Muscle of leg (tissue), 16 donors: ENCODE measurements around the gene SPTA1. TPM values are rescaled to one million over a fixed set of nuclear protein-coding genes. Genes with fewer than 3 reads are reported as not detected.

Experiments used
- DNase-seq: peaks from one replicate; pipeline ENCODE4 v3.0.0; 2013
- H3K27ac ChIP-seq: one replicate; pipeline ENCODE4 v1.5.1; 2013; ENCODE audit warnings: mild to moderate bottlenecking, low read length, control low read depth
- H3K27me3 ChIP-seq: one replicate; pipeline ENCODE4 v1.6.1; 2013; ENCODE audit warnings: low read length; ENCODE audit not compliant: control insufficient read depth, insufficient read depth
- H3K36me3 ChIP-seq: one replicate; pipeline ENCODE4 v1.6.1; 2013; ENCODE audit warnings: low read length; ENCODE audit not compliant: control insufficient read depth, insufficient read depth
- H3K4me1 ChIP-seq: one replicate; pipeline ENCODE4 v1.6.1; 2013; ENCODE audit warnings: low read length; ENCODE audit not compliant: control insufficient read depth, insufficient read depth
- H3K4me3 ChIP-seq: one replicate; pipeline ENCODE4 v1.5.1; 2013; ENCODE audit warnings: low read length, control low read depth
- H3K9me3 ChIP-seq: replicated peaks from 2 replicates; pipeline ENCODE4 v1.6.1; 2013; ENCODE audit warnings: low read depth, low read length; ENCODE audit not compliant: control insufficient read depth
- WGBS: methylation state at CpG from one replicate; pipeline ENCODE4 v1.1.5; 2013; ENCODE audit warnings: missing lambda C conversion rate; ENCODE audit not compliant: insufficient coverage; 5-methylcytosine and 5-hydroxymethylcytosine counted together
- long read RNA-seq, 11 donors: transcript quantifications; one replicate each; lab custom pipeline, GENCODE V29; 2026
- polyA plus RNA-seq, 8 donors: library from polyadenylated mRNA; unstranded; fragments of 120-200 nt; gene quantifications; one replicate each; pipeline versions ENCODE4 v1.2.1 to v1.2.3, GENCODE V29; 2013; ENCODE audit warnings: inconsistent platforms in 1 of 8, low replicate concordance in 1 of 8; ENCODE audit not compliant: insufficient read length in 8 of 8, insufficient read depth in 1 of 8
- total RNA-seq: library from RNA; stranded (reverse); fragments of 120-200 nt; gene quantifications from one replicate; pipeline ENCODE4 v1.2.4, GENCODE V29; 2013

SPTA1 gene
- total RNA-seq (1.2 TPM), polyA plus RNA-seq (1 to 10 TPM in 7 of 8 donors, under 1 TPM in 1; 0.99 to 5.6 (median 2.7) TPM)
- long read RNA-seq, donor 1: 0 reads
- long read RNA-seq, donor 2: 0 reads
- long read RNA-seq, donor 3: 0 reads
- long read RNA-seq, donor 4: 0 reads
- long read RNA-seq, donor 5: 0 reads
- long read RNA-seq, donor 6, partial matches to known transcripts: 0 of 1 reads
- long read RNA-seq, donor 6, other reads (novel, unspliced or antisense): 0 of 1 reads
- long read RNA-seq, donor 7: 0 reads
- long read RNA-seq, donor 8: 0 reads
- long read RNA-seq, donor 9: 0 reads
- long read RNA-seq, donor 10: 0 reads
- long read RNA-seq, donor 11: 0 reads

- no peak within 1 kb of the TSS for H3K27ac ChIP-seq
- no CpG with 5 or more reads among the region's 7 CpGs for WGBS
Observed at GRCh38 chr1:158686111-158687009, at the start of gene SPTA1. Gene SPTA1, minus strand, starts transcription at chr1:158686715. Its CDS starts 198 bp downstream, at chr1:158686517.

DNA sequence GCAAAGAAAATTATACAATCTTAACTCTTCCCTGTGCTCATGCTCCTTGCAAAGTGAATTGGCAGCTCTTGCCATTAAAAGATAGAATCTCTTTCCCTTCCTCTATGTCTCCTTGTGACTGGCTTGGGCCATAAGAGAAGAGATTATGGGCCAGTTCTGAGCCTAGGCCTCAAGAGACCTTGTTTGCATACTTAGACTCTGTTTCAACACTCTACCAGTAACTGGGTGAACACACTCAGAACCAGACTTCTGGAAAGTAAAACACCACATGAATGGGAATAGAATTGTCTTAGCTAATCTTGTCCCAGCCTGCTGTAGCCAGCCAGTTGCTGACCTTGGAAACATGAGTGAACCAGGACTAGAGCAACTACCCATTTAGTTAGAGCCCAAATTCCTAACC, 49.3 kb upstream of the SPTA1 start:
- DNase-seq: no peak
- no peak overlapping the region for H3K4me3 ChIP-seq
- no peaks in the 10 kb centered on the region for H3K4me1 ChIP-seq
- H3K27ac ChIP-seq: no peak overlapping the region
- no peaks in the 10 kb centered on the region for H3K36me3 ChIP-seq
- no peaks in the 10 kb centered on the region for H3K27me3 ChIP-seq
- H3K9me3 ChIP-seq: no peaks in the 10 kb centered on the region

More at GRCh38 chr1:158686111-158687009, at the start of gene SPTA1:
- H3K4me1 ChIP-seq: no peaks in the 10 kb centered on the region
- H3K9me3 ChIP-seq: no peaks in the 10 kb centered on the region
- H3K4me3 ChIP-seq: no peak within 1 kb of the TSS
- no peaks in the 10 kb centered on the region for H3K27me3 ChIP-seq
- DNase-seq: peak; percentile 24
- no peaks in the 10 kb centered on the region for H3K36me3 ChIP-seq

DNA sequence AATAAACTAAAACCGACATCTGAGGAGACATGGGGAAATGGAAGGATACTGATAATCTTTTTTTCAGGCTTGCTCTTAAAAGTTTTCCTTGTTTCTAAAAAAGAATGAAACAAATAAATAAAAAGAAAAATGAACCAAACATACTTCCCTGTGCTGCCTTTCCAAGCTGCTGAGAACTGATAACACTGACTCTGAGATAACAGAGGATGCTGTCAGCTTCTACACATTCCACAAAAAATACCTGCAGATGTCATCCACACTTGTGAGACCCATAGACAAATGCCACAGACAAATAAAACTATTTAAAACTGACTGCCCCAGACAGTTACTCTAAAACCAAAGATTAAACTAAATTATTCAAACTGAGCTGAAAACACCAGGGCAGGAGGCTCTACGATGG, 46.0 kb upstream of the SPTA1 start:
- Histone ChIP-seq H3K36me3 (no peaks in the 10 kb centered on the region), H3K4me1 (no peaks in the 10 kb centered on the region), H3K27ac (no peak overlapping the region), H3K27me3 (no peaks in the 10 kb centered on the region), H3K4me3 (no peak overlapping the region), H3K9me3 (no peaks in the 10 kb centered on the region)
- 20% methylated on average over 1 of the region's 2 CpGs for WGBS
- DNase-seq: no peak

GRCh38 chr1:158731707-158732106, 45.2 kb upstream of the SPTA1 start:
- no peak for DNase-seq
- Histone ChIP-seq H3K4me1 (no peaks in the 10 kb centered on the region), H3K4me3 (no peak overlapping the region), H3K9me3 (no peaks in the 10 kb centered on the region), H3K27ac (no peak overlapping the region), H3K36me3 (no peaks in the 10 kb centered on the region), H3K27me3 (no peaks in the 10 kb centered on the region)
- WGBS: 79% methylated on average over 4 of the region's 4 CpGs

- WGBS: no CpG with 5 or more reads among the region's 4 CpGs
- no peaks in the 10 kb centered on the region for H3K4me1 ChIP-seq
- no peak for DNase-seq
- no peak overlapping the region for H3K27ac ChIP-seq
- H3K9me3 ChIP-seq: no peaks in the 10 kb centered on the region
- no peaks in the 10 kb centered on the region for H3K36me3 ChIP-seq
- H3K27me3 ChIP-seq: no peaks in the 10 kb centered on the region
- no peak overlapping the region for H3K4me3 ChIP-seq
Observed at GRCh38 chr1:158730453-158730852, 43.9 kb upstream of the SPTA1 start.

GRCh38 chr1:158728510-158729225, 42.2 kb upstream of the SPTA1 start:
- Histone ChIP-seq H3K27ac (no peak overlapping the region), H3K4me1 (no peaks in the 10 kb centered on the region), H3K9me3 (no peaks in the 10 kb centered on the region), H3K36me3 (no peaks in the 10 kb centered on the region), H3K27me3 (no peaks in the 10 kb centered on the region), H3K4me3 (no peak overlapping the region)
- DNase-seq: no peak
- no CpG with 5 or more reads among the region's 3 CpGs for WGBS

DNA sequence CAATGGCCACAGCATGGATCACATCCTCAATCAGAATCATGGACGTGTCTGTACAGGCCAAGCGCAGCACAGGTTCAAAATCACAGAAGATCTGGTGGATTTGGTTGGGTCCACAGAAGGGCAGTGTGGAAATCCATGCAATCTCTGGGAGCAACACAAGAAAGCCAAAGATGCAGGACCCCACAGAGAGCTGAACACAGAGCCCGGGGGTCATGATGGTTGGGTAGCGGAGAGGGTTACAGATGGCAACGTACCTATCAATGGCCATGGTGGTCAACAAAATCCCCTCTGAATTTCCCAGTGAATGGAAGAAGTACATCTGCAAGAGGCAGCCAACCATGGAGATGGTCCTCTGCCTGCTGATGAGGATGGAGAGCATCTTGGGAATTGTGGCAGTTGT, 37.9 kb upstream of the SPTA1 start:
- no peaks in the 10 kb centered on the region for H3K4me1 ChIP-seq
- H3K4me3 ChIP-seq: no peak overlapping the region
- no peaks in the 10 kb centered on the region for H3K9me3 ChIP-seq
- DNase-seq: no peak
- H3K36me3 ChIP-seq: no peaks in the 10 kb centered on the region
- no peaks in the 10 kb centered on the region for H3K27me3 ChIP-seq
- 88% methylated on average over 5 of the region's 5 CpGs for WGBS
- H3K27ac ChIP-seq: no peak overlapping the region

- H3K27ac ChIP-seq: no peak within 1 kb of the TSS
- no CpG with 5 or more reads among the region's 2 CpGs for WGBS
- no peaks in the 10 kb centered on the region for H3K27me3 ChIP-seq
- no peak within 1 kb of the TSS for H3K4me3 ChIP-seq
- DNase-seq: no peak
- no peaks in the 10 kb centered on the region for H3K4me1 ChIP-seq
- no peaks in the 10 kb centered on the region for H3K9me3 ChIP-seq
- no peaks in the 10 kb centered on the region for H3K36me3 ChIP-seq
Observed at GRCh38 chr1:158720620-158721019, 34.1 kb upstream of the SPTA1 start, which contains the start of gene OR6K3. Gene OR6K3, minus strand, starts transcription at chr1:158720720. Its CDS starts 2,605 bp downstream, at chr1:158718115.

- DNase-seq: no peak
- no peak overlapping the region for H3K27ac ChIP-seq
- H3K36me3 ChIP-seq: no peaks in the 10 kb centered on the region
- no peak overlapping the region for H3K4me3 ChIP-seq
- H3K27me3 ChIP-seq: no peaks in the 10 kb centered on the region
- no peaks in the 10 kb centered on the region for H3K9me3 ChIP-seq
- H3K4me1 ChIP-seq: no peaks in the 10 kb centered on the region
- no CpG with 5 or more reads among the region's 3 CpGs for WGBS
Observed at GRCh38 chr1:158719664-158720063, 33.1 kb upstream of the SPTA1 start.

DNA sequence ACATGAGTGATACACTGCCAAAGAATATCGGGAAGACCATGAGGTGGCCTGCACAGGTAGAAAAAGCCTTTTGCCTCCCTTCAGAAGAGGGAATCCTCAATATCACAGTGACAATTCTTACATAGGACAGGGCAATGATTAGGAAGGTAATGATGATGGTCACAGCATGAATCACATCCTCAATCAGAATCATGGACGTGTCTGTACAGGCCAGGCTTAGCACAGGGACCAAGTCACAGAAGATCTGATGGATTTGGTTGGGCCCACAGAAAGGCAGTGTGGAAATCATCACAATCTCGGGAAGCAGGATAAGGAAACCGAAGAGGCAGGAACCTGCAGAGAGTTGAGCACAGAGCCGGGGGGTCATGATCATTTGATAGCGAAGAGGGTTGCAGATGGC, 30.8 kb upstream of the SPTA1 start:
- no peaks in the 10 kb centered on the region for H3K4me1 ChIP-seq
- WGBS: 92% methylated on average over 4 of the region's 6 CpGs

More for the DNA sequence above, 30.8 kb upstream of the SPTA1 start:
- H3K36me3 ChIP-seq: no peaks in the 10 kb centered on the region
- DNase-seq: no peak
- H3K27ac ChIP-seq: no peak overlapping the region
- H3K4me3 ChIP-seq: no peak overlapping the region
- H3K27me3 ChIP-seq: no peaks in the 10 kb centered on the region
- no peaks in the 10 kb centered on the region for H3K9me3 ChIP-seq
